ENCODE measurements around the gene SMS.

SMS gene

DNA sequence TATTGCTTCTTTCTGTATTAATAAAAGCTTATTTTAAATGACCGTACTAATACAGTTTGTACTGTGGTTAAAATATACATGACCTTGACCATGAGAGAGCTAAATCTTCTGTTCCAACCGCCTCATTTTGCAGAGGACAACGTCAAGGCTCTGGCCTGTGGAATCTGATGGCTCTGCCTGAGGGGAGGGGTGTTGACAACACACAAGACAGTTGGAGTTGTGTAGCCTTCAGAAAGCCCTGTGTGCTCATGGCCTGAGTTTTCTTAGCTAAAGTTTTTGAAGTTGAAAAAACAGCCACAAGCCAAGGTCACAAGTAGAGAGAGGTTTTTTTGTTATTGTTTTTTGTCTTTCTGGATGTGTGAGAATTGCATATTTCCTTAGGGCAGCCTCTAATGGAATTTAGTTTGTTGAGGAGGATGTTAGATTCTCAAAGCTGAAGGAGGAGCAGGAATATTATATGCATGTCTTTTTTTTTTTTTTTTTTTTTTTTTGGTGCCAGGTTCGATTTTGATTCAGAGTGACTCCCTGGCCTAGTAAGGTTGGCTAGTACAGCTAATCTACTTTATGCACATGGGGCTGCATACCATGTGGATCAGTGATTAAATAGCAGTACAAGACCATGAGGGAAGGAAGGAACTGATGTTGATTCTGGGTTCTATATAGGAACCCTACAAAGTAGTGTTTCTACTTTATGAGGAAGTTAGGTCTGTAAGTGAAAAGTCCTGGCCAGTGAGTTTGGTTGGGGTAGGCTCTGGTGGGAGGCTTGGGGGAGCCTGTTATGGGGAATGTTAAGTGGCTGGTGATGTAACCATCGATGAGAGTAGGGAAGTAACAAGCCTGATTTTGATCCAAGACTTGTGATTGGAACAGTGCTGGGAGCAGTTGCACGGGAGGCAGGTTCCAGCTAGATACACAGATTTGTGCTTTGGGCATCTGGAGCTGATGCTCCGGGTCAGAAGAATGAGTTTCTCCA, 20.3 kb downstream of the SMS start:
- no peak for TF ChIP-seq EZH2phosphoT487 (IDR thresholded peaks at IDR 0.05; ENCODE audit: low read length)
- TF ChIP-seq, protein P1, sequence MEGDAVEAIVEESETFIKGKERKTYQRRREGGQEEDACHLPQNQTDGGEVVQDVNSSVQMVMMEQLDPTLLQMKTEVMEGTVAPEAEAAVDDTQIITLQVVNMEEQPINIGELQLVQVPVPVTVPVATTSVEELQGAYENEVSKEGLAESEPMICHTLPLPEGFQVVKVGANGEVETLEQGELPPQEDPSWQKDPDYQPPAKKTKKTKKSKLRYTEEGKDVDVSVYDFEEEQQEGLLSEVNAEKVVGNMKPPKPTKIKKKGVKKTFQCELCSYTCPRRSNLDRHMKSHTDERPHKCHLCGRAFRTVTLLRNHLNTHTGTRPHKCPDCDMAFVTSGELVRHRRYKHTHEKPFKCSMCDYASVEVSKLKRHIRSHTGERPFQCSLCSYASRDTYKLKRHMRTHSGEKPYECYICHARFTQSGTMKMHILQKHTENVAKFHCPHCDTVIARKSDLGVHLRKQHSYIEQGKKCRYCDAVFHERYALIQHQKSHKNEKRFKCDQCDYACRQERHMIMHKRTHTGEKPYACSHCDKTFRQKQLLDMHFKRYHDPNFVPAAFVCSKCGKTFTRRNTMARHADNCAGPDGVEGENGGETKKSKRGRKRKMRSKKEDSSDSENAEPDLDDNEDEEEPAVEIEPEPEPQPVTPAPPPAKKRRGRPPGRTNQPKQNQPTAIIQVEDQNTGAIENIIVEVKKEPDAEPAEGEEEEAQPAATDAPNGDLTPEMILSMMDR (IDR thresholded peaks at IDR 0.05; ENCODE audit: low read length): no peak
- no peaks in the 10 kb centered on the region for H4K20me1 ChIP-seq (ENCODE audit: insufficient read depth, low read length)
- H3F3A ChIP-seq (ENCODE audit: insufficient read depth, low read length): no peaks in the 10 kb centered on the region
- H3K9ac ChIP-seq (ENCODE audit: low read length): no peak overlapping the region
- H2AFZ ChIP-seq (ENCODE audit: low read length): no peak overlapping the region
- no peak overlapping the region for H3K4me3 ChIP-seq (ENCODE audit: low read length)
- H3K4me2 ChIP-seq (ENCODE audit: low read depth, low read length): no peak overlapping the region
- no peak overlapping the region for H3K27ac ChIP-seq (ENCODE audit: low read length)
- H3K36me3 ChIP-seq (replicated peaks; ENCODE audit: insufficient read depth, low read length): no peaks in the 10 kb centered on the region
- H3K9me3 ChIP-seq (replicated peaks; ENCODE audit: insufficient read depth, low read length): no peaks in the 10 kb centered on the region
- H3K4me1 ChIP-seq (ENCODE audit: low read length): no peaks in the 10 kb centered on the region
- peaks cover 65% of the 10 kb centered on the region for H3K79me2 ChIP-seq (ENCODE audit: low read length)
- no peak for DNase-seq
- H3K9me2 ChIP-seq (replicated peaks; ENCODE audit: insufficient read depth, low read length): no peaks in the 10 kb centered on the region
- no peaks in the 10 kb centered on the region for H3K27me3 ChIP-seq (replicated peaks; ENCODE audit: insufficient read depth, low read length)

DNA sequence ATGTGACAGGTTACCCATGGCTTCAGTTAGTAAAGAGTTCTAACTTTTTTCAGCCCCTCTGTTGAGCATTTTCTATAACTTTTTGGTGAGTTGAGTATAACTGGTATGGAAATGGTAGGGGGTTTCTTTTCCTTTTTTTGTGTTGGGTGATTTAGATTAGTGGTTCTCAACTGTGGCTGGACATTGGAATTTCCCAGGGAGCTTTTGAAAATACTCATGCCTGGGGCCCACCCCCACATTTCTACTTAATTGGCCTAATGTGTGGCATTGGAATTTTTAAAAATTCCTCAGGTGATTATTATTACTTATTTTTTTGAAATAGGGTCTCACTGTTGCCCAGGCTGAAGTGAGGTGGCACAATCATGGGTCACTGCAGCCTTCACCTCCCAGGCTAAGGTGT, 21.9 kb downstream of the SMS start:
- Histone ChIP-seq H3K4me1 (ENCODE audit: low read length) (no peaks in the 10 kb centered on the region), H3K36me3 (replicated peaks; ENCODE audit: insufficient read depth, low read length) (no peaks in the 10 kb centered on the region), H3K27ac (ENCODE audit: low read length) (no peak overlapping the region), H3K4me3 (ENCODE audit: low read length) (no peak overlapping the region), H3K79me2 (ENCODE audit: low read length) (peaks cover 64% of the 10 kb centered on the region), H4K20me1 (ENCODE audit: insufficient read depth, low read length) (no peaks in the 10 kb centered on the region), H3K4me2 (ENCODE audit: low read depth, low read length) (no peak overlapping the region), H3K9me2 (replicated peaks; ENCODE audit: insufficient read depth, low read length) (no peaks in the 10 kb centered on the region), H3K9ac (ENCODE audit: low read length) (no peak overlapping the region), H3F3A (ENCODE audit: insufficient read depth, low read length) (no peaks in the 10 kb centered on the region), H3K27me3 (replicated peaks; ENCODE audit: insufficient read depth, low read length) (no peaks in the 10 kb centered on the region), H3K9me3 (replicated peaks; ENCODE audit: insufficient read depth, low read length) (no peaks in the 10 kb centered on the region), H2AFZ (ENCODE audit: low read length) (no peak overlapping the region)
- TF ChIP-seq EZH2phosphoT487 (IDR thresholded peaks at IDR 0.05; ENCODE audit: low read length): no peak
- TF ChIP-seq, protein P1 (IDR thresholded peaks at IDR 0.05; ENCODE audit: low read length): no peak
- no peak for TF ChIP-seq EZH2 (optimal IDR thresholded peaks at IDR 0.05; ENCODE audit: low read depth, low read length)
- DNase-seq: no peak

DNA sequence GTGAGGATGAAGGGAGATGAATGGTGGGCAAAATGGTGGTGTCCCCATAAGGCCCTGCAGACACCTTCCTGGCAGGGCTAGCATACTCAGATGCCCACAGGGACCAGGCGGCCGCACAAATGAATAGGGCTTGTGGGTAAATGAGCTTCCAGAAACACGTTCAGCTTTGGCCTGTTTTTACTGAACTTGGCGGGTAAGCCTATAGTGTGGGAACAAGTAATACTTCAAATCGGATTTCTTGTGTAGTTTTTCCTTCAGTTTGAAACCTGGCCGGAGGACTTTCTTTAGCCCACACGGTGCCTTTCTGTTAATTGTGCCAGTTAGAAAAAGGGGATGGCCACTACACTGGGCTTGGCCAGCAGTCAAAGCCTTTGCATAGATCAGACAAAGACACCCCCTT, 22.8 kb downstream of the SMS start:
- no peak overlapping the region for H3K9ac ChIP-seq (ENCODE audit: low read length)
- no peak for TF ChIP-seq EZH2phosphoT487 (IDR thresholded peaks at IDR 0.05; ENCODE audit: low read length)
- TF ChIP-seq EZH2 (optimal IDR thresholded peaks at IDR 0.05; ENCODE audit: low read depth, low read length): no peak
- TF ChIP-seq, protein P1 (IDR thresholded peaks at IDR 0.05; ENCODE audit: low read length): no peak
- no peaks in the 10 kb centered on the region for H4K20me1 ChIP-seq (ENCODE audit: insufficient read depth, low read length)
- H3F3A ChIP-seq (ENCODE audit: insufficient read depth, low read length): no peaks in the 10 kb centered on the region
- H3K9me3 ChIP-seq (replicated peaks; ENCODE audit: insufficient read depth, low read length): no peaks in the 10 kb centered on the region
- no peaks in the 10 kb centered on the region for H3K36me3 ChIP-seq (replicated peaks; ENCODE audit: insufficient read depth, low read length)
- no peaks in the 10 kb centered on the region for H3K9me2 ChIP-seq (replicated peaks; ENCODE audit: insufficient read depth, low read length)
- no peaks in the 10 kb centered on the region for H3K4me1 ChIP-seq (ENCODE audit: low read length)
- no peak for DNase-seq
- H3K4me2 ChIP-seq (ENCODE audit: low read depth, low read length): no peak overlapping the region
- H3K27ac ChIP-seq (ENCODE audit: low read length): no peak overlapping the region
- peaks cover 58% of the 10 kb centered on the region for H3K79me2 ChIP-seq (ENCODE audit: low read length)
- no peak overlapping the region for H3K4me3 ChIP-seq (ENCODE audit: low read length)
- H2AFZ ChIP-seq (ENCODE audit: low read length): no peak overlapping the region
- H3K27me3 ChIP-seq (replicated peaks; ENCODE audit: insufficient read depth, low read length): no peaks in the 10 kb centered on the region
